Measurements from ENCODE around the gene OR2AK2. TPM values are rescaled to one million over a fixed set of nuclear protein-coding genes. Genes with fewer than 3 reads are reported as not detected.

The OR2AK2 gene
- total and polyA plus RNA-seq, 2 of the 8 experiments (the other 6 are each of a cell fraction or from before 2014, with no cell fraction given) = not detected

DNA sequence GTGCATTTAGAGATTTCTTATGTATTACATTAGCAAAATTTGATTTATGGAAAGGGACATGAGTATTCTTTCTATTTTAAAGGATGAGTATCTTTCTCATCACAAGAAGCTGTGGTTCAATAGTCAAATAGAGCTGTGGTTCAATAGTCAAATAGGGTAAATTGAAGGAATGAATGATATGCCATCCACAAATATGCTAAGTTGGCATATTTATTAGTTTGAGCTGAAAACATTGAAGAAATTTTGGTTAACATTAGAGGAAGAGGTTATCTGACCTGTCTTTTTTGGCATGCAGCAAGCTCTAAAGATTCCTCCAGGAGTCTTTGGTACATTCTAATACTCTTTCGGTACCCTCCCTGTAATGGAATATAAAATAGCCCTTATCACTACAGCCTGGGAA lies 11.6 kb upstream of the OR2AK2 start:
- Histone ChIP-seq H3K79me2 (ENCODE audit: control insufficient read depth in 1 of 2, insufficient read depth in 2 of 2, low read length in 2 of 2) (no peaks in the 10 kb centered on the region), H4K20me1 (replicated peaks in 1 of 2; ENCODE audit: control insufficient read depth in 1 of 2, insufficient read depth in 2 of 2, low read length in 2 of 2) (no peaks in the 10 kb centered on the region), H3K4me2 (ENCODE audit: insufficient read depth in 1 of 2, low read depth in 2 of 2, low read length in 2 of 2) (no peak overlapping the region), H3K4me3 (ENCODE audit: extremely low read depth in 1 of 4, insufficient read depth in 2 of 4, low read depth in 3 of 4, low read length in 4 of 4) (no peak overlapping the region), H3K27me3 (replicated peaks in 1 of 4; ENCODE audit: control insufficient read depth in 3 of 4, extremely low read depth in 1 of 4, insufficient read depth in 3 of 4, low read length in 3 of 4) (no peaks in the 10 kb centered on the region), H2BK5ac (ENCODE audit: low read depth, low read length) (no peak overlapping the region), H2BK12ac (ENCODE audit: low read depth, low read length) (no peak overlapping the region), H3K23me2 (ENCODE audit: low read depth, low read length) (no peaks in the 10 kb centered on the region), H4K91ac (replicated peaks; ENCODE audit: insufficient read length, low read length) (no peak overlapping the region), H3K9me3 (ENCODE audit: insufficient read depth in 2 of 2, low read depth in 1 of 2, low read length in 1 of 2) (peaks cover 18 to 24% of the 10 kb centered on the region in 2 experiments), H3K36me3 (ENCODE audit: control insufficient read depth in 2 of 4, insufficient read depth in 4 of 4, low read length in 3 of 4) (no peaks in the 10 kb centered on the region), H3K14ac (ENCODE audit: insufficient read length) (no peak overlapping the region), H3K4me1 (replicated peaks in 1 of 4; ENCODE audit: control insufficient read depth in 3 of 4, insufficient read depth in 4 of 4, low read length in 3 of 4) (no peaks in the 10 kb centered on the region), H2BK120ac (replicated peaks; ENCODE audit: low read depth, low read length) (no peak overlapping the region), H3K79me1 (ENCODE audit: low read depth, low read length) (no peaks in the 10 kb centered on the region), H3K9ac (replicated peaks in 1 of 4; ENCODE audit: extremely low read depth in 1 of 4, low read depth in 3 of 4, low read length in 3 of 4) (no peak overlapping the region), H2BK20ac (ENCODE audit: low read length) (no peak overlapping the region), H3K4ac (replicated peaks; ENCODE audit: insufficient read length, low read depth, low read length) (no peak overlapping the region), H2BK15ac (ENCODE audit: low read length) (no peak overlapping the region), H3K23ac (ENCODE audit: insufficient read length) (no peak overlapping the region), H2AFZ (ENCODE audit: low read length) (no peak overlapping the region), H4K8ac (ENCODE audit: extremely low read depth, insufficient read depth, low read length) (no peak overlapping the region), H3K18ac (ENCODE audit: extremely low read depth, low read length) (no peak overlapping the region), H4K5ac (ENCODE audit: insufficient read length, low read depth, low read length) (no peak overlapping the region), H3K56ac (replicated peaks; ENCODE audit: insufficient read length, low read depth, low read length) (no peak overlapping the region), H2AK5ac (ENCODE audit: low read depth, low read length) (no peak overlapping the region), H3K27ac (ENCODE audit: low read depth, low read length) (no peak overlapping the region)
- WGBS, 2 experiments (ENCODE audit: extremely low coverage in 1 of 2, insufficient coverage in 1 of 2, insufficient read length in 1 of 2, insufficient replicate concordance in 2 of 2, low coverage in 1 of 2, low lambda C conversion rate in 2 of 2, missing lambda C conversion rate in 1 of 2) = 93% methylated on average over 1 of the region's 1 CpG; no CpG with 5 or more reads in 1 of the 2 experiments
- CTCF ChIA-PET (ENCODE audit: partially characterized antibody) = no interaction called here
- DNase-seq (ENCODE audit: low read depth in 1 of 2, low spot score in 2 of 2) (no peak), FAIRE-seq (no peak)
- POLR2A ChIA-PET (ENCODE audit: partially characterized antibody) = no interaction called here
- TF ChIP-seq MAFK (IDR thresholded peaks at IDR 0.05; ENCODE audit: low read depth, low read length) = peak; percentile 34; the same call in 1 of the 2 replicates
- TF ChIP-seq, protein P1, sequence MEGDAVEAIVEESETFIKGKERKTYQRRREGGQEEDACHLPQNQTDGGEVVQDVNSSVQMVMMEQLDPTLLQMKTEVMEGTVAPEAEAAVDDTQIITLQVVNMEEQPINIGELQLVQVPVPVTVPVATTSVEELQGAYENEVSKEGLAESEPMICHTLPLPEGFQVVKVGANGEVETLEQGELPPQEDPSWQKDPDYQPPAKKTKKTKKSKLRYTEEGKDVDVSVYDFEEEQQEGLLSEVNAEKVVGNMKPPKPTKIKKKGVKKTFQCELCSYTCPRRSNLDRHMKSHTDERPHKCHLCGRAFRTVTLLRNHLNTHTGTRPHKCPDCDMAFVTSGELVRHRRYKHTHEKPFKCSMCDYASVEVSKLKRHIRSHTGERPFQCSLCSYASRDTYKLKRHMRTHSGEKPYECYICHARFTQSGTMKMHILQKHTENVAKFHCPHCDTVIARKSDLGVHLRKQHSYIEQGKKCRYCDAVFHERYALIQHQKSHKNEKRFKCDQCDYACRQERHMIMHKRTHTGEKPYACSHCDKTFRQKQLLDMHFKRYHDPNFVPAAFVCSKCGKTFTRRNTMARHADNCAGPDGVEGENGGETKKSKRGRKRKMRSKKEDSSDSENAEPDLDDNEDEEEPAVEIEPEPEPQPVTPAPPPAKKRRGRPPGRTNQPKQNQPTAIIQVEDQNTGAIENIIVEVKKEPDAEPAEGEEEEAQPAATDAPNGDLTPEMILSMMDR (IDR thresholded peaks at IDR 0.05; ENCODE audit: control extremely low read depth in 1 of 3, insufficient read depth in 1 of 3, low read depth in 1 of 3, low read length in 3 of 3) = no peak
